ENCODE results near the gene ACOXL. TPM values are rescaled to one million over a fixed set of nuclear protein-coding genes. Genes with fewer than 3 reads are reported as not detected.

Gene ACOXL
- total RNA-seq, 1 donor from 2014 or later = not detected

- DNase-seq (no peak), ATAC-seq (ENCODE audit: poor library complexity) (no peak)
- intact Hi-C loops (cut with DNase I) = no loop called here
Measured at GRCh38 chr2:111048856-111049768, 316.7 kb downstream of the ACOXL start.

- ATAC-seq (ENCODE audit: poor library complexity) (no peak), DNase-seq (no peak)
- intact Hi-C loops (cut with DNase I) = no loop called here
Measured at GRCh38 chr2:111049792-111050640, 317.6 kb downstream of the ACOXL start.

- intact Hi-C loops (cut with DNase I) = no loop called here
- ATAC-seq (ENCODE audit: poor library complexity) (no peak), DNase-seq (no peak)
Measured at GRCh38 chr2:111050701-111051376, 318.5 kb downstream of the ACOXL start.

- DNase-seq (no peak), ATAC-seq (ENCODE audit: poor library complexity) (no peak)
- intact Hi-C loops (cut with DNase I) = no loop called here
Measured at GRCh38 chr2:111052621-111053020, 320.2 kb downstream of the ACOXL start.

- DNase-seq (no peak), ATAC-seq (ENCODE audit: poor library complexity) (peak; percentile 70)
- intact Hi-C loops (cut with DNase I) = no loop called here
Measured at GRCh38 chr2:111053266-111053665, 320.9 kb downstream of the ACOXL start.

GRCh38 chr2:111053825-111054515 is 321.6 kb downstream of the ACOXL start:
- DNase-seq = no peak
- intact Hi-C loops (cut with DNase I) = no loop called here
- ATAC-seq (ENCODE audit: poor library complexity) = peak; percentile 43

GRCh38 chr2:111054791-111055691 is 322.7 kb downstream of the ACOXL start:
- no peak for ATAC-seq (ENCODE audit: poor library complexity)
- intact Hi-C loops (cut with DNase I) = no loop called here
- DNase-seq = no peak

- no peak for DNase-seq
- no peak for ATAC-seq (ENCODE audit: poor library complexity)
- intact Hi-C loops (cut with DNase I) = no loop called here
Measured at GRCh38 chr2:111055735-111056134, 323.4 kb downstream of the ACOXL start.

- ATAC-seq (ENCODE audit: poor library complexity) = no peak
- intact Hi-C loops (cut with DNase I) = no loop called here
- no peak for DNase-seq
Measured at GRCh38 chr2:111057045-111057444, 324.7 kb downstream of the ACOXL start.

GRCh38 chr2:111057721-111058120 is 325.3 kb downstream of the ACOXL start:
- intact Hi-C loops (cut with DNase I) = no loop called here
- no peak for DNase-seq
- no peak for ATAC-seq (ENCODE audit: poor library complexity)

- ATAC-seq (ENCODE audit: poor library complexity) (no peak), DNase-seq (no peak)
- intact Hi-C loops (cut with DNase I) = no loop called here
Measured at GRCh38 chr2:111058264-111058663, 325.9 kb downstream of the ACOXL start.

GRCh38 chr2:111061191-111061590 is 328.8 kb downstream of the ACOXL start:
- ATAC-seq (ENCODE audit: poor library complexity) (no peak), DNase-seq (no peak)
- intact Hi-C loops (cut with DNase I) = no loop called here

- intact Hi-C loops (cut with DNase I) = no loop called here
- DNase-seq = no peak
- no peak for ATAC-seq (ENCODE audit: poor library complexity)
Measured at GRCh38 chr2:111062417-111062816, 330.0 kb downstream of the ACOXL start.

- intact Hi-C loops (cut with DNase I) = no loop called here
- DNase-seq (no peak), ATAC-seq (ENCODE audit: poor library complexity) (no peak)
Measured at GRCh38 chr2:111066062-111066593, 333.8 kb downstream of the ACOXL start.

- intact Hi-C loops (cut with DNase I) = no loop called here
- no peak for ATAC-seq (ENCODE audit: poor library complexity)
- no peak for DNase-seq
Measured at GRCh38 chr2:111068435-111069058, 336.2 kb downstream of the ACOXL start.

GRCh38 chr2:111069722-111070121 is 337.3 kb downstream of the ACOXL start:
- ATAC-seq (ENCODE audit: poor library complexity) = no peak
- intact Hi-C loops (cut with DNase I) = no loop called here
- no peak for DNase-seq

- DNase-seq = no peak
- peak; percentile 63 for ATAC-seq (ENCODE audit: poor library complexity)
- intact Hi-C loops (cut with DNase I) = no loop called here
Measured at GRCh38 chr2:111071600-111072171, 339.3 kb downstream of the ACOXL start.

All from Right ventricle myocardium superior (tissue), 1 donor.